Activated T-helper 1 cell treated with Interleukin-2 at 50 U/mL for 16 hours (primary cell): ENCODE results near the gene FN3KRP.
A peak's percentile ranks its signal among the peaks of the same experiment; 100 is the strongest.

ENCODE experiments used
- DNase-seq: peaks from one replicate; pipeline ENCODE4 v3.0.0-alpha.2; 2020; ENCODE audit warnings: low read depth

Gene FN3KRP

DNA sequence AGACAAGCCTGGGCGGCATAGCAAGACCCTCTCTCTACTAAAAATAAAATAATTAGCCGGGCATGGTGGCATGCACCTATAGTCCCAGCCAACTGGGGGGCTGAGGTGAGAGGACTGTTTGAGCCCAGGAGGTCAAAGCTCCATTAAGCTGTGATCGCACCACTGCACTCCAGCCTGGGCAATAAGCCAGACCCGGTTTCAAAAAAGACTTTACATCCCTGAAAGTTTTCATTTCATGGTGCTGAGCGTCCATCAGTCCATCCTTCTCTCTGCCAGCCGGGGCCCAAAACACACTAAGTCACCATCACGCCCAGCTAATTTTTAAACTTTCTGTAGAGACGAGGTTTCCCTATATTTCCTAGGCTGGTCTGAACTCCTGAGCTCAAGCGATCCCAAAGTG lies 28.6 kb upstream of the FN3KRP start:
- no peak for DNase-seq

DNA sequence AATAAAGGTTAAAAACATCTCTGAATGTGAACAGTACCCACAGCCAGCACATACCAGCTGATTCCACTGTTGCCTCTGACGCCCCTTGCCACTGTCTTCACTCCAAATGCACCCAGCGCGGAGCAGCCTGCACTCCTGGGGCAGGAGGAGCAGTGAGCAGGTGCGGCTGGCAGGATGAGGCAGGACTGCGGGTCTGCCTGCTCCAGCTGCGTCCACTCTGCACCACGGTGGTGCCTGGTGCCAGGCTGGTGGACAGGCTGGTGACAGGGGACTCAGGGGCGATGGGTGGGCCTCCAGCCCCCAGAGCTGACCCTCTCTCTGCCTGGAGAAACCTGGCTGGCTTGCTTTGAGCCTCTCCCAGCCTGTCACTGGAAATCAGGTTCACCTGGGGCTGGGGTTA lies 27.4 kb upstream of the FN3KRP start:
- DNase-seq = no peak

DNA sequence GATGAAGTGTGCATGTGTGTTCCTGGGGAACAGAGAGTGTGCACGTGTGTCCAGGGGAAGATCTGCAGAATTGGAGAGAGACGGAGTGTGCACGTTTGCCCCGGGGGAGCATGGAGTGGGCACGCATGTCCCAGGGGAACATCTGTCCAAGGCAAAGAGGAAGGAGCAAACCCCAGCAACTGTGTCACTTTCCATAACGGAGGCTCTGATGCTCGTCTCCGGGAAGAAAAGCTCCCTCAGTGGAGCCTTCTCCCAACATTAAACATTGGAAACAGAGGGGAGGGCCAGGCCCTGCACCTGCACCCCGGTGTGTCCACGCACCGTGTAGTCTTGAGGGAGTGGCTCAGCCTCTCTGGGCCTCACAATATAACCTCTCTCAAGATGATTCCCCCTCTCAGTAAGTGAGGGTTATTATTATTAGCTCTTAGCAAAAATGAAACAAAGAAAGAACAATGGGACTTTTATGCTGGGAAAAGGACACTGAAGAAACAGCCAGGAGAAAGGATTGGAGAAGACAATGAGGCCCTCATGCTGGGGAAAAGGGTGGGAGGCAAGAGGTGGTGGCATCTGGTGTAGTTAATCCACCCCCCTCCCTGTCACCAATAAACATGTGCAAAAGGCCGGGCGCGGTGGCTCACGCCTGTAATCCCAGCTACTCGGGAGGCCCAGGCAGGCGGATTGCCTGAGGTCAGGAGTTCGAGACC lies 25.6 kb upstream of the FN3KRP start:
- no peak for DNase-seq

DNA sequence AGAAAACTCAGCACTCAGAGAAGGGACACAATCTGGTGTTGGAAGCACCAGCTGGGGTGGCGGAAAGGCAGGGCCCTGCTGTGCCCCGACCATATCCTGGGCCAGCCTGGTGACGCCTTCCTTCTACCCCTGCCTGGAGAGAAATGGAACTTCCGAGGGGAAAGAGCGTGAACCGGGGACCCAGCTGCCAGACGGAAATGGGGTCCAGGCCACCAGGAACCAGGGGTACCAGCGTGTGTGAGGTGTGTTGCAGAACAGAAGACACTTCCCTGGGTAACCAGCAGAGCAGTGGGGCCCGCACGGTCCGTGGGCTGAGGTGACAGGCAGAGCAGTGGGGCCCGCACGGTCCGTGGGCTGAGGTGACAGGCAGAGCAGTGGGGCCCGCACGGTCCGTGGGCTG lies 24.8 kb upstream of the FN3KRP start:
- no peak for DNase-seq

DNA sequence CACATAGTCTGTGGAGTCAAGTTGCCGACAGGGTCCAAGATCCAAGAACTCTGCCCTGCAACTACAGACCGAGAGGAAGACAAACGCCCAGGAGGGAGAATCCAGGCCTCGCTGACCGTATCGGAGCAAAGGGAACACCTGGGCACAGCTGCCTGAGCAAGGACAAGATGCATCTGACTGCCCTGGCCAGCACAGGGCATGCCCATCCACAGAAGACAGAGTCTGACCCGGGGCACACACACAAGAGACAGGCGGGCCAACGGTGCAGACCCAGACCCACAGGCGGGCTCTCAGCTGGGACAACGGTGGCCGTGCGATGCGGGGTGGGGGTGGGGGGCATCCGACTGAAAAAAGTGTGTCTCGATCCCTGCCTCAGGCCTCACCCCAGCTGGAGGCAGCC lies 24.2 kb upstream of the FN3KRP start:
- DNase-seq = no peak

DNA sequence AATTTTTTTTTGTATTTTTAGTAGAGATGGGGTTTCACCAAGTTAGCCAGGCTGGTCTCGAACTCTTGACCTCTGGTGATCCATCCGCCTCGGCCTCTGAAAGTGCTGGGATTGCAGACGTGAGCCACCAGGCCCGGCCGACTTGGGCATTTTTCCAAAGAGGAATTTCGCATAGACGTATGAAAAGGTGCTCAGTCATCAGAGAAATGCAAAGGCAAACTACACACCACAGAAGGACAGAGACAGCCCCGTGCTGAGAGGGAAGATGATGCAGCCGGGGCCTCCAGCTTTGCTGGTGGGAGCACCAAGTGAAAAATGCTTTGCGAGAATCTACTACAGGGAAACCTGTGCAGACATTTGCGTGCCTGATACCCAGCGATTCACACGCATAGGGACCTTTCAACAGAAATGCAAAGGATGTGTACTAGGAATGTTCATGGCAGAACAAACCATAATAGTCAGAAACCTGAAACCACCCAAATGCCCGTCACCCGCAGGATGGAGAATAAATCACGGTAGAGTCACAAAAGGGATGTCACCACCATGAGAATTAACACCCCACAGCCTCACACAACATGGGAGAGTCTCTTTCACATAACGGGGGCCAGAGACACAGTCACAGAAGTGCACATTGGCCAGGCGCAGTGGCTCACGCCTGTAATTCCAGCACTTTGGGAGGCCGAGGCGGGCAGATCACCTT lies 23.2 kb upstream of the FN3KRP start:
- no peak for DNase-seq

DNA sequence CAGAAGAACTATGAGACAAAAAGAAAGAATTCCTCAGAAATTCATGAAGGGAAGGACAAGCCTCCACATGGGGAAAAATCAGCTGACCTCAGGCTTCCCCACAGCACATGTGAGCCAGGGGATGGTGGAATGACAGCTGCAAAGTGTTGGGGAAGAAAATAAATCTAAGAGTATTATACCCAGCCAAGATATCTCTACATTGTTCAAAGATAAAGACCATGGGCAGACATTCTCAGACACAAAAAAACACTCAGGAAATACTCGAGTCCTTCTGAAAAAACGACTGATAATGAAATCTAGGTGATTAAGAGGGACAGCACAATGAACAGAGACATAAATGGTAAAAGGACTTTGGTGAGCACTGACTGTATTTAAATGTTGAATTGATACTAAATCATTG lies 21.9 kb upstream of the FN3KRP start:
- DNase-seq = no peak

DNA sequence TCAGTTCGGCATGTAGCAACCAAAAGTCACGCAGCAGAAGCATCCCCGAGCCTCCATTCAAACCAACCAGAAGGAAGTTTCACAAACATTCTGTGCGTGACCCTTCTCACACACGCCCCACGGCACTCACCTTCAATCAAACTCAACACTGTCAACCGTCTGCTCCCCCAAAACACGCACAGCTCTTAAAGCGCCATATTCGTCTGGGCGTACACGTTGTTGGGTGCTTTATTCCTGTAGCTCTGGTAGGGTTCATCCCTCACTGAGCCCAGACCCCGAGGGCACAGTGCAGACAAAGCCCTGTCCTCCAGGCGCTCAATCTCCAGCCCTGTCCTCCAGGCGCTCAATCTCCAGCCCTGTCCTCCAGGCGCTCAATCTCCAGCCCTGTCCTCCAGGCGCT lies 20.2 kb upstream of the FN3KRP start:
- DNase-seq = no peak

DNA sequence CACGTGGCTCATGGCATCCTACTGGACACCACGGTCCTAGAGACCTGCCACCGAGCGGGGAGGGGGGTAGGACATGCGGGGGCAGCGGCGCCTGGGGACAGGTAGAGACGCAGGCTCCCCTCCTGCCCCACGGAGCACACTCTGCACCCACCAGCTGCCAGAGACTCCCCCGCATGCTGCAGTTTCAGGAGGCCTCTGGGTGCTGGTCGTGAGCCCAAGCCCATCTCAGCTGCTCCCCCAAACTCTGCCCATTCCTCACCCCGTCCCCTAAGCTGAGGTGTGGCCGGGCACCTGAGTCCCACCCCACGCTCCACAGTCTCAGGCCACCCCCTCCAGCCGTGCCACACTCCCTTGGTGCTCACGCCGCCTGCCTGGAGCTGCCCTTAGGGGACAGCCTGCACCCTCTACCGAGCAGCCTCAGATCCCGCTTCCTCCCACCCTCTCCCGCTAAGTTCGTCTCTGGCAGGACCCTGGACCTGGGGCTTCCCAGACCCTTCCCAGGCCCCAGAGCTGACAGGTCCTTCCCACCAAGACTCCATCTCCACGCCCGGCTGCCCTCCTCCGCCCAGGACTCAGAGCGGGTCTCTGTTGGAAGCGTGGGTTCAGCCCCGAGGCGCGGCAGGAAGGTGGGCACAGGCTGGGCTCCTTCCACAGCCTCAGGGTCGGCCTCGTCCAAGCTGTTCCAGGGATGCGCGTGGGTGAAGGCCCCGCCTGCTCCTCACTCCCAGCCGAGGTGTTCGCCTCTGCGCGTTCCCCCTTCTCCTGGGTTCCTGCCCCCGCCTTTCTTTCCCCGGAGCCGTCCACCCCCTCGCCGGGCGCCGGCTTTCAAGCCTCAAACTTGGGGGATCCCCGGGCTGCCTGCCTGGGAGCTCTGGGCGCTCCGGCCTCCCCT lies 19.3 kb upstream of the FN3KRP start:
- no peak for DNase-seq

DNA sequence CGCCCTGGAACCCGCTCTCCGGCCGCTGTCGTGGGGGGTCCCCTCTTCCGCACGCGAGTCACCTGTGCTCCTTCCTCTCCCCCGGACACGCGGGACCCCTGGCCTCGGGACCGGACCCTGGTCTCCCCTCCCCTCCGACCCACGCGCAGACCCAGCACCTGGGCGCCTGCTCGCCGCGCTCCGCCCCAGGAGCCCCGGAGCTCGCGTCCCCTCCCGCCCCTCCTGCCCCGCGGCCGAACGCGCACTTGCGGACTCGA lies 18.8 kb upstream of the FN3KRP start:
- DNase-seq = no peak

DNA sequence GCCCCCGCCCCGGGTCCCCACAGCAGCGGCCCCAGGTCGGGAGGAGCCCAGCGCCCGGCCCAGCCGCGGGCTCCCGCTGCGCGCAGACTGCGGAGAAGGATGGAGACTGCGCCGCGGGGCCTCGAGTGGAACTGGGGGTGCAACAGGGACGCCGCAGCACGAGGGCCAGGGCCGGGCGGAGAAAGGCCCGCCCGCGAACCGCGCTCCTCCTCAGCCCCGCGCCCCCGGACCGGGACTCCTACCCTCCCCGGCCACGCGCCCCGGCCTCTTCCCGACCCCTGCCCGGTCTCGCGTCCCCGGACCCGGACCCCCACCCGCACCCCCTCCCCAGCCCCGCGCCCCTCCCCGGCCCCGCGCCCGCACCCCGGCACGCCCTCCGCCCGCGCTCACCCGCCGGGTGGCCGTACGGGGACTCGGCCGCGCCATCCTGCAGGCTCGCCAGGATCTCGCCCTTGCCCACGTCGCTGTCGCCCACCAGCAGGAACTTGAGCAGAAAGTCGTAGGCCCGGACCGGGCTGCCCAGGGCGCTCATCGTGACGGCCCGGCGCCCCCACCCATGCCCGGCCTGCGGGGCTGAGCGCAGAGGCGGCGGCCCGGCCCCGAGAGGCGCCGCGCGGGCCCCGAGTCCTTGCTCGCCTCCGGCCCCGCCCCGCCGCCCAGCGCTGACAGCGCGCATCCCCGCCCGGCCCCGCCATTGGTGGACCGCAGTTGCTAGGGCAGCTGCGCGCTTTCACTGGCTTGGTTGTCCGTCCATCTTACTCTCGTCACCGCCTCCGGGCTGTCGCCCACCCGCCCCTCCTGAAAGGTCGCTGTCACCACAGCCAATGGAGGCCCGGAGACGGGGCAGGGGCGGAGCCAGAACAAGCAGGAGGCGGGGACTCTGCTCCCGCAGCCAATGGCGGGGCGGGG lies 18.2 kb upstream of the FN3KRP start, which contains the start of gene RAB40B:
Gene RAB40B (minus strand): TSS at position 634 of the 909 bp plus-strand sequence. CDS start 102 bp downstream, at position 532.
- DNase-seq = peak; percentile 98

DNA sequence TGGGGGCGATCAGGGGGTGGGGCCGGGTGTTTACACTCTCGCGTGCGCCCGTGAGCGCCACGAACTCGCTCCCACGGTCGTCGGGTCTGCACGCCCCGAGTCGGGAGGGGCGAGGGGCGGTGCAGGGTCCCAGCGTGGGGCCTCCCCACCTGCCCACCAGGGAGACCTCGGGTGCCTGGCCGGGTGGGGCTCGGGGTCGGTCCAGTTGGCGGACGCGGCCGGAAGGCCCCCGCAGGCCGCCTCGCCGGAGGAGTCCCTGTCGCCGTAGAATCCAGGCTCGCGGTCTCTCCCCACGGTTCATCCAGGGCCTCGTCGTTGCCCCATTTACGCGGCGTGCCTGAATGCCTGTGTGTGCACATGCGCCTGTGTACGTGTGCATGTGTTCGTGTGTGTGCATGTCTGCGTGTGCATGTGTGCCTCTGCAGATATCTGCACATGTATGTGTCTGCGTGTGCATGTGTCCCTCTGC lies 17.5 kb upstream of the FN3KRP start:
- no peak for DNase-seq

DNA sequence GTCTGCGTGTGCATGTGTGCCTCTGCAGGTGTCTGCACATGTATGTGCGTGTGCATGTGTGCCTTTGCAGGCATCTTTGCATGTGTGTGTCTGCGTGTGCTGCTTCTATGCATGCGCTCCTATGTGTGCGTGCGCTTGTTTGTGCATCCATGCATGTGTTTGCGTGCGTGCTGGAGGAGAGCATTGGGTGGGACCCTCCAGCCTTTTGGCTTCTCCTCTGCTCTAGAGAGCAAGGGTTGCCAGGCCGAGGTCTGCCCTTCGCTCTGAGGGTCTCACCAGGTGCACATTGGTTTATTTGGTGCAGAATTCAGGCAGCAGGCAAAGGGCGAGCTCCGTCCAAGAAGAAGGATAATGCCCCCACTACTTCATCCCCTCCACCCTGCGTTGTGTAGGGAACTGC lies 17.0 kb upstream of the FN3KRP start:
- no peak for DNase-seq

DNA sequence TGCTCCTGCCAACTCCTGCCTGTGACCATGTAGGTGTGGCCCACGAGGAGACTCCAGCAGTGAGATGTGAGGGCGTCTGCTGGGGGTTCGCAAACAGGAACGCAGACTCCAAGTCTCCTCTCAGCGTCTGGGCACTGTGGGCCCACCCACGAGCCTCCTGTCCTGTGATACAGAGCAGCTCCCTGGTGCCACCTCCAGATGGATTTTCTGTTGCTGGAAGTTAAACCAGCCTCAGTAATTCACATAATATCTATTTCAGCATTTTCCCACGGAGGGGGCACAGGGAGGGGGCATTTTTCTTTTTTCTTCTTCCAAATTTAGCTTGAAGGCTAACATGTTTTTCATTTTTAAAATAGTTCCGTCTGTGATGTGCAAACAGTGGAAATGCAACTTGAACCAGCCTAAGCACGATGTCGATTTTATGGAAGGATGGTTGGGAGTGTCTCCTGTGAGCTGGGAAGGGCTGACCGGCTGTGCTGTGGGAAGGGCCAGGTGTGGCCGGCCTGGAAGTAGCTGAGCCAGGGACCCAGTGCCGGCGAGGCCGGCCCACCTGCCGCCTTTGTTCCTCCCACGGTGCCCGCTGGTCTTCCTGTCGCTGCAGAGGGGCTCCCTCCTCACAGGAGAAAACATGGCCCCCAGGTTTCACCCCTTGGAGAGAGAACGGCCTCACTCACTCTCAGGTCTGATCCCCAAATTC lies 14.1 kb upstream of the FN3KRP start:
- no peak for DNase-seq

DNA sequence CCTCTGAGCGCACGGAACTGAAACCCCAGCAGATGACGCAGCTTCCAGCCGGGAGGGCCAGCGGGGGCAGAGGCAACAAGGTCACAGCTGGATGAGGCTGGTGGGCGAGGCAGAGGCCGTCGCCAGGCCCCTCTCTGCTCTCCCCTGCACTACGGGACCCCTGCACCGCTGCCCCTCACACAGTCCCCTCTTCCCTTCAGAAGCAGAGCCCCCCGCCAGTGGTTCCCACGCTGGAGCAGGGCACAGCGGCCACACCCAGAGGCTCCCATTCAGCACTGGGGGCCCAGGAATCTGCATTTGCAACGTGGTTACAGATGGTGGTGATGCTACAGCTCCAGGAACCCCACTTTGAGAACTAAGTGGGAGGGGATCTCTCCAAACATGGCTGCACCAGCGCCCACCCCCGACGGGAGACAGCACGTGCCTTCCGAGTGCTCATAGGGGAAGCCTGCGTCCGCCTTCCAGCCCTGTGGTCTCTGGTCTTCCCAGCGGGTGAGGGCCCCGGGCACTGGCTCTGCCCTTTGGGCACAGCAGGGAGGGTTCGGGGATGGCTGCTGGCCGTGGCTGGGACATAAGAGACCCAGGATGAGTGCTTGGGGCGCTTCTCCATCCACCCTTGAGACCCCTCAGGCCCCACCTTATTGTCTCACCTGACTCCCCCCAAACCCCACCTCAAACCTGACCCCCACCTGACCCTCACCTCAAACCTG lies 13.3 kb upstream of the FN3KRP start:
- DNase-seq = no peak

DNA sequence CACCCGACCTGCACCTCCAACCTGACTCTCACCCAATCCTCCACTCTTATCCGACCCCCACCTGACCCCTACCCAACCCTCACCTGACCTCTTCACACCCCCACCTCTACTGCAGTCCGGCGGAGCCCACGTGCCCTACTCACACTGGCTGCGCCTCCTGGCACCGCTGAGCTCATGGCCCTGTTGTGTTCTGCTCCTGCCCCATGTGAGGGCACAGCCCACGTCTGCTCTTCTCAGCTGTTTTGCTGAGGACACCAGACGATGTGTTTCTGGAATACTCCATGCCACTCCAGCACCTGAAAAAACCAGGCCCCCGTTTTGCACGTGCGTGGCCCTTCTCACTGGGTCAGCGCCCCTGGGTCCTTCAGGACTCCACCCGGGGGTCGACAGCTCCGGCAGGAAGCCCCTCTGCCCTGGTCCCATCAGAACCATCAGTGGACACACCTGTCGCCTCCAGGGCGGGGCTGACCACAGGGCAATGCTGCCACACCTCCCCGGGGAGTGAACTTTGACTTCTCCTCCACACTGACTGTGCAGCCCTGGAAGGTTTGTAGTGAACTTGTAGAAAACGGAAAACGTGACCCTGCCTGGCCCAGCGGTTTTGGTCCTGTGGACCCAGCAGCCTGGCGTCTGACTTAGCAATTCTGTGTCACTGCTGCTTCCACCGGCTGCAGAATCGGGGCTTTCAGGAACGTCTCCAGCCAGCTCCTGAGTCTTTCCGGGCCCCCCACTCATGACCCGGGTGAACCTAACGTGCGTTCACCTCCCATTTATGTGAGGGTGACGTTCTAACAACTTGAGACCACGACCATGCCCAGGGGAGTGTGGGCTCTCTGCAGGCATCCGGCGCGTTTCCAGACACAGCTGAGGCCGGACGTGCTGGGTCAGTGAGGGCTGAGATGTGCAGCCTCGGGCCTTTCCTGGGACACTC lies 12.3 kb upstream of the FN3KRP start:
- DNase-seq = no peak

DNA sequence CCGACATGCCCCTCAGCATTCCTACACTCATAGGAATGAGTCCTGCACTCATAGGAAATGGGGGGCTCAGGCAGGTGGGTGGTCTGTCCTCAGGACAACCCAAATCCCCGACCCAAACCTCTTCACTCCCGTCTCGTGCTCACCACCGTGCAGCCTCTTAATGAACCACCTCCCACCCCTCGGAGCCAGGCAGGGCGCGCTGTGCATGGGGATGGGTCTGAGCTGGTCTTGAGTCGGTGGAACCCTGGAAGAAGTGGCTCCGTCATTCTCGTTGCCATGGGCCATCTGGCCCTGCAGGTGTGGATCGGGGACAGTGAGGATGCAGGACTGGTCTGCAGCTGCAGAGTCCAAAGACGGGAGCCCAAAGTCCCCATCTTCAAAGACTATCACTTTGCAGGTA lies 11.6 kb upstream of the FN3KRP start:
- no peak for DNase-seq

DNA sequence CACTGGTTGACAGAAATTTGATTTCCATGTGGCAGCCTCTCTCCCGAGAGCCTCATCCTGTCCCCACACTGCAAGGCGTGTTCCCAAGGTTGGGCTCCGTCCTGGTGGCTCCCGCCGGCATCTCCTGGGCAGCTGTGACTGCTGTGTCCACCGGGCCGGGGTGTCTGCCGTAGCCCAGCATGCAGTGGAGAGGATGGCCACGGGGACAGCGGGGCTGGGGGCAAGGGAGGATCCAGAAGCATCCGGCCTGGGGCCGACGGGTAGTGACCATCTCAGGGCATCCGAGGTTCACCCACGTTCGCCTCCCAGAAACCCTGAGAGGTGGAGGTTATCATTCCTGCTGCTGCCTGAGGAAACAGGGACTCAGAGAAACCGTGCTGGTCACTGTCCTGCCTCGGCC lies 10.8 kb upstream of the FN3KRP start:
- no peak for DNase-seq

DNA sequence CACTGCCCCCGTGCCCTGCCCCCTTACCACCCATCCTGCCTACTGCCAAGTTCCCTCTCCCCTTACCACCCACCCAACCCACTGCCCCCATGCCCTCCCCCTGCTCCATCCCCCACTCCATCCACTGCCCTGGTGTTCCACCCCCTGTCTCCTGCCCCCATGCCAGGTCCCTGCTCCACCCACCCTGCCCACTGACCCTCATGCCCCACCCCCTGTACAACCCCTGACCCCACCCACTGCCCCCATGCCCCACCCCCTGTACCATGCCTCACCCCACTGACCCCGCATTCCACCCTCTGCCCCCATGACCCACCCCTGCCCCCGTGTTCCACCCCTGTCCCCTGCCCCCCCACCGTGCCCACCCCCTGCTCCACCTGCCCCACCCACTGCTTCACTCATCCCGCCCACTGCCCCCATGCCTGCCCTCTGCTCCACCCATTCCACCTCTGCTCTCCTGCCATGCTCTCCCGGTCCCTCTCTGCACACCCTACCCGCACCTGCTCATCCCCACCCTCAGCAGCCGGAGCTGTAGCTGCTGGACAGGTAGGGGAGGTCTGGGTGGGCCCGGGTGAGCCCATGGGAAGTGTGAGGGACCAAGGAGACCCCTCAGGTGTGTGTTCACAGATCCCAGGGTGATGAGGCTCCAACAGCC lies 7.4 kb upstream of the FN3KRP start:
- DNase-seq = no peak
